Parathyroid adenoma (tissue), 2 donors: ENCODE measurements around the gene CAPN8.

Experiments
- H2AFZ ChIP-seq: fragments of 300-600 bp; sonication (generic); one replicate; pipeline ENCODE4 v1.7.0; 2017; ENCODE audit warnings: antibody characterized with exemption, mild to moderate bottlenecking
- H3K27ac ChIP-seq: fragments of 300-600 bp; sonication (generic); one replicate; pipeline ENCODE4 v1.7.0; 2017
- H3K27me3 ChIP-seq: fragments of 300-600 bp; sonication (generic); one replicate; pipeline ENCODE4 v1.7.0; 2017; ENCODE audit warnings: low read length; ENCODE audit not compliant: control insufficient read depth, insufficient read depth
- H3K36me3 ChIP-seq: fragments of 300-600 bp; sonication (generic); one replicate; pipeline ENCODE4 v1.7.0; 2017; ENCODE audit warnings: low read length; ENCODE audit not compliant: control insufficient read depth, insufficient read depth
- H3K4me1 ChIP-seq: fragments of 300-600 bp; sonication (generic); one replicate; pipeline ENCODE4 v1.7.0; 2017; ENCODE audit warnings: control low read depth
- H3K4me2 ChIP-seq: fragments of 300-600 bp; sonication (generic); one replicate; pipeline ENCODE4 v1.7.0; 2017; ENCODE audit warnings: low read length
- H3K4me3 ChIP-seq: fragments of 300-600 bp; sonication (generic); one replicate; pipeline ENCODE4 v1.7.0; 2017; ENCODE audit warnings: low read depth, low read length
- H3K79me2 ChIP-seq: fragments of 300-600 bp; sonication (generic); one replicate; pipeline ENCODE4 v1.7.0; 2017; ENCODE audit warnings: control low read depth
- H3K9ac ChIP-seq: fragments of 300-600 bp; sonication (generic); one replicate; pipeline ENCODE4 v1.7.0; 2017; ENCODE audit warnings: mild to moderate bottlenecking
- H3K9me3 ChIP-seq: fragments of 300-600 bp; sonication (generic); one replicate; pipeline ENCODE4 v1.7.0; 2017; ENCODE audit warnings: low read length; ENCODE audit not compliant: control insufficient read depth
- TF ChIP-seq, protein P1 (sequence below): fragments of 300-600 bp; sonication (generic); IDR thresholded peaks from one replicate; pipeline ENCODE4 v1.7.0; 2017; ENCODE audit warnings: antibody characterized with exemption, mild to moderate bottlenecking
- donor health status: primary hyperparathyroidism.

Gene CAPN8

DNA sequence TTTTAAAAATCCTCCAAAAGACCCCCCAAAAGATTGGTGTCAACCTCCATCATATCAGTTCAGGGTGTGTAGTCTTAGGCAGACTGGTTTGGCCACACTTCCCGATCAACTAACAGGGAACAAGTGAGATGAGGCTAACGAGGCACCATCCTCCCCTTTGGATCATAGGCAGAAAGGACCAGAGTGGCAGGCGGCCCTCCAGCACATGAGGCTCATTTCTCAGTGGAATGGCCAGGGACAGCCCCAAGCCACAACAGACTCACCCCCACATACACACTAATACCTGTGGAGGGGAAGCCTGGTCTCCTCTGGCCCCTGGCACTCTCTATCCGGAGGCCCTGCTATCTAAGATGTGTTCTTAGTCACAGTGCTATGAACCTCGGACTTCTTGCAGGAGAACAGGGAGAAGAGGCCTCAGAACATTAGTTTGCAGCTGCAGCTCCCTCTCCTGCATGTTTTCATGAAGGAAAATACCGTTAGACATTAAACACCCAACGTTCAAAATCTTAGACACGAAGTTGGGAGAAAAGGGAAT is 29.6 kb upstream of the CAPN8 start:
- H3K4me1 ChIP-seq, result peaks cover 13% of the 10 kb centered on the region
- H2AFZ ChIP-seq, result peak overlapping the region; percentile 28
- H3K79me2 ChIP-seq, result no peaks in the 10 kb centered on the region
- H3K27me3 ChIP-seq, result no peaks in the 10 kb centered on the region
- TF ChIP-seq, protein P1, sequence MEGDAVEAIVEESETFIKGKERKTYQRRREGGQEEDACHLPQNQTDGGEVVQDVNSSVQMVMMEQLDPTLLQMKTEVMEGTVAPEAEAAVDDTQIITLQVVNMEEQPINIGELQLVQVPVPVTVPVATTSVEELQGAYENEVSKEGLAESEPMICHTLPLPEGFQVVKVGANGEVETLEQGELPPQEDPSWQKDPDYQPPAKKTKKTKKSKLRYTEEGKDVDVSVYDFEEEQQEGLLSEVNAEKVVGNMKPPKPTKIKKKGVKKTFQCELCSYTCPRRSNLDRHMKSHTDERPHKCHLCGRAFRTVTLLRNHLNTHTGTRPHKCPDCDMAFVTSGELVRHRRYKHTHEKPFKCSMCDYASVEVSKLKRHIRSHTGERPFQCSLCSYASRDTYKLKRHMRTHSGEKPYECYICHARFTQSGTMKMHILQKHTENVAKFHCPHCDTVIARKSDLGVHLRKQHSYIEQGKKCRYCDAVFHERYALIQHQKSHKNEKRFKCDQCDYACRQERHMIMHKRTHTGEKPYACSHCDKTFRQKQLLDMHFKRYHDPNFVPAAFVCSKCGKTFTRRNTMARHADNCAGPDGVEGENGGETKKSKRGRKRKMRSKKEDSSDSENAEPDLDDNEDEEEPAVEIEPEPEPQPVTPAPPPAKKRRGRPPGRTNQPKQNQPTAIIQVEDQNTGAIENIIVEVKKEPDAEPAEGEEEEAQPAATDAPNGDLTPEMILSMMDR, result no peak
- no peak overlapping the region for H3K4me3 ChIP-seq
- no peak overlapping the region for H3K27ac ChIP-seq
- no peak overlapping the region for H3K9ac ChIP-seq
- H3K36me3 ChIP-seq, result no peaks in the 10 kb centered on the region
- no peaks in the 10 kb centered on the region for H3K9me3 ChIP-seq
- no peak overlapping the region for H3K4me2 ChIP-seq

DNA sequence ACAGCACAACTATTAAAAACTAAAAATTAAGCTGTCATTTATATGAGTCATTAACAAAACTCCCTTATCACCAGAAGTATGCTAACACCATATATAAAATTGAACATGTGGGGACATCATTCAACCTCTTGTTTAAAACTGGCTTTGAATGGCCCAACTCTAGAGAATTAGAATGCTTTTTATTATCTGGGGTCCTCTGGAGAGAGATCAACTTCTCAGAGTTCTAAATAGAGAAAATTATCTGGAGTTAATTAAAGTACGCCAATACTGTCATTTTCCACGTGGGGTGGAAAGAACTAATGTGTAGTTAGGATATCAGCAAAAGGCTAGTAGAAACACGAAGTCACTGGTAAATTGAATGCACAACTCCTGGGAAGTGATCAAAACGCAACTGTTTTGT is 25.6 kb upstream of the CAPN8 start:
- H3K27ac ChIP-seq, result no peak overlapping the region
- H3K4me1 ChIP-seq, result no peaks in the 10 kb centered on the region

DNA sequence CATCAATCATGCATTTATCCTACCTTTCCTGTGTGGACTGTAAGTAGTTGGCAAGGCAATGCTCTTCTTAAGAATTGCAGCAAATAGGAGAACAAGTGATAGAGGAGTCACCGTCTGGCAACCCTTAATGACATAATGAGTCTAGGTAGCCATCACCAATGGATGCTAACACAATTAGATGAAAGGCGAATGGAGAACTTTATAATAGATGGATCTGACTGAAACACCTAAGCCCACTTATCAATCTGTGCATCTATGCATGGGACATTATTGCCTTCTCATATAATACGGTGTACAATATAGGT is 18.9 kb upstream of the CAPN8 start:
- Histone ChIP-seq H3K9ac (no peak overlapping the region), H2AFZ (no peak overlapping the region), H3K4me1 (no peaks in the 10 kb centered on the region), H3K36me3 (no peaks in the 10 kb centered on the region), H3K4me3 (no peak overlapping the region), H3K27me3 (no peaks in the 10 kb centered on the region), H3K79me2 (no peaks in the 10 kb centered on the region), H3K9me3 (no peaks in the 10 kb centered on the region), H3K4me2 (no peak overlapping the region), H3K27ac (no peak overlapping the region)
- TF ChIP-seq, protein P1, result no peak

More for the DNA sequence above, 25.6 kb upstream of the CAPN8 start:
- Histone ChIP-seq H3K27me3 (no peaks in the 10 kb centered on the region), H3K4me2 (no peak overlapping the region), H3K9ac (no peak overlapping the region), H3K4me3 (no peak overlapping the region), H3K79me2 (no peaks in the 10 kb centered on the region), H3K36me3 (no peaks in the 10 kb centered on the region), H2AFZ (no peak overlapping the region), H3K9me3 (no peaks in the 10 kb centered on the region)
- TF ChIP-seq, protein P1, result no peak

DNA sequence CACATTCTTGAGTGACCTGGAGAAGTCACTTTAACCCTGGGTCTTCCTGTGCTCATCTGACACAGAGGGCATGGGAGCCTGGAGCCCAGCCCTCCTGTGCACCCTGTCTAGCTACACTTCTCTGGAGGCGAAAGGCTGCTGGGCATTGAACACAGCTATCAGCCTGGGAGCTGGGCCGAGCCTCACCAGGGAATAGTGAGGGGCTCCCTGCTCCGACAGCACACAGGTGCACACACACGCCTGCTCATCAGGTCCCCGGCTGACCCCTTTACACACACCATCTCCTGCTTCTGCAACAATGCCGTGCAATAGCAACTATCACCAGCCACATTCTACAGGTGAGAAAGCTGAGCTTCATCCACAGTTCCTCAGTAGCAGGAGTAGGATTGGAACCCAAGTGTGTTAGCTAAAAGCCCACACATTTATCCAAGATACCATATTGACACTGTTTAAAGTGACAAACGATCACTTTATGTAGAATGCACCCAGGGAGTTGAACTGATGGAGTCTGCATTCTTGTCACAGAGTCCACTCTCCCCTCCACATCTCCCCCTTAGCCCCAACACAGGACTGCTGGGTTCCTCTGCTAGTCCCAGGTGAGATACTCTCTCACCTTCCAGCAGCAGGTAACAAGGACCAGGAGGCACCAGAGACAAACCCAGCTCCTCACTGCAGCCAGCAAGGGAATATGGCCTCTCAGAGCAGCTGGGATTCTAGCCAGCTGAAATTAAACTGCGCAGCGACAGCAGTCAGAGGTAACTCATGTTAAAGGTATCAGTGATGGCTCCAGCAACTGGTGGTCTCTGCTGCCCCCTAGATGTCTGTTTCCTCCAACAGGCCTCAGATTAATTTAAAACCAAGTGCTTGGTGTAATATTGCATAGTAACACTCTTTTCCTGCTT is 18.3 kb upstream of the CAPN8 start:
- peak overlapping the region; percentile 46 for H2AFZ ChIP-seq
- TF ChIP-seq, protein P1, result peak; percentile 55
- no peak overlapping the region for H3K27ac ChIP-seq
- H3K27me3 ChIP-seq, result no peaks in the 10 kb centered on the region
- no peak overlapping the region for H3K9ac ChIP-seq
- H3K9me3 ChIP-seq, result no peaks in the 10 kb centered on the region
- H3K4me3 ChIP-seq, result no peak overlapping the region
- H3K36me3 ChIP-seq, result no peaks in the 10 kb centered on the region
- no peaks in the 10 kb centered on the region for H3K4me1 ChIP-seq
- H3K79me2 ChIP-seq, result no peaks in the 10 kb centered on the region
- no peak overlapping the region for H3K4me2 ChIP-seq
